NCI-H1417 (cell line): ENCODE measurements around the gene CFHR2.

Source experiments
- DNase-seq, 3 experiments: peaks; one replicate each; lab custom pipeline; 2025; lab: John Stamatoyannopoulos, UW

CFHR2 gene

GRCh38 chr1:197001828-197002227 lies 58.3 kb downstream of the CFHR2 start:
- no peak for DNase-seq

GRCh38 chr1:197003132-197003531 lies 59.6 kb downstream of the CFHR2 start:
- DNase-seq = no peak

GRCh38 chr1:197008861-197009260 lies 65.3 kb downstream of the CFHR2 start:
- no peak for DNase-seq
